ENCODE data around the gene PRKACG.

DNA sequence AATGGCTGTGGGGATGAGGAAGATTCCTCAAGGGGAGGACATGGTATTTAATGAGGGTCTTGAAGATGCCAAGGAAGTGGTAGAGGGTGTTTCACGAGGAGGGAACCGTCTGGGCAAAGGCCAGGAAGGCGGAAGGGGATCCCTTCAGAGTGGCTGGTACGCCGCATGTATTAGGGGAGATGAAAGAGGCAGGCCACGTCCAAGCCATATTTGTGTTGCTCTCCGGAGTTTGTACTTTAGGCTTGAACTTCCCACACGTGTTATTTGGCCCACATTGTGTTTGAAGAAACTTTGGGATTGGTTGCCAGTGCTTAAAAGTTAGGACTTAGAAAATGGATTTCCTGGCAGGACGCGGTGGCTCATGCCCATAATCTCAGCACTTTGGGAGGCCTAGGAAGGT is 22.9 kb upstream of the PRKACG start:
- TF ChIP-seq EZH2 (IDR thresholded peaks at IDR 0.05; ENCODE audit: insufficient read depth, poor library complexity, severe bottlenecking), result no peak
- no peak for TF ChIP-seq EZH2phosphoT487 (IDR thresholded peaks at IDR 0.05; ENCODE audit: insufficient read depth, low read depth)
